Measurements from ENCODE around the gene ENAH. TPM values are rescaled to one million over a fixed set of nuclear protein-coding genes. Genes with fewer than 3 reads are reported as not detected.
"Not testable (repeated sequence)": the region's sequence is repeated elsewhere in the genome, so short reads cannot be mapped to it uniquely, and the experiment has no call there.

The ENAH gene
- polyA plus RNA-seq, 2 donors, result 6.7 to 6.9 TPM

DNA sequence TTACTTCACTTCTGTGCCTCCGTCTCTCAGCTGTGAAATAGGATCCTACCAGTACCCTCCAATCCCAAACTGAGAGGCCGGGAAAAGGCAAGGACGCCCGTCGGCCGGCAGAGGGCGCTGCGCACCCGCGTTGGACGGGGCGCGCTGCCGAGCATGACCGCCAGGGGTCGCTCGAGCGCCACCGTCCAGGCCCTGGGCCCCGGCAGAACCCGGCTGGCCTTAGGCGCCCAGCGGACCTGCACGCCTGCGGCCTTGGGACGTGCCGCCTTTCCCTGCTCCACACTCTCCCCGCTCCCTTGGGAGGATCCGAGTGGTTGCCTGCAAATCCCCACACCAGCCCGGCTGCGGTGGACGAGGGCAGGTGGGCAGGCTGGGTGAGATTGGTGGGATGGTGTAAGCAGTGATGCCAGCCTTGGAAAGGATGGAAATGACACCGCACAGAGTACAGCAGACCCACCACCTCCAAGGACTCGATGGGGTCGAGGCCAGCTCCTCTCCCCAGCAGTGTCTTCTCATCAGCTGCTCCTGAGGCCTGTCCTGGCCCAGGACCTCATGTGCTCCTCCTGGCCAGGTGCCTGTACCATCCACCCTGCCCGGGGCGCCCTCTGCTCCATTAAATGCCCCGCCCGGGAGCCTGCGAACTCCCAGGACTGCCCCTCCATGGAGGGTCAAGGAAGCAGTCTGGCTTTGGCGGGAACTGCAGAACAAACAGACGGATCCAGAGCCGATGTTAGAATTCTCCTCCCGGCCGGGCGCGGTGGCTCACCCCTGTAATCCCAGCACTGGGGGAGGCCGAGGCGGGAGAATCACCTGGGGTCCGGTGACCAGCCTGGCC is 177.7 kb downstream of the ENAH start:
- 24% methylated on average over 50 of the region's 50 CpGs for WGBS, 2 donors
- H3K4me1 ChIP-seq (ENCODE audit: control insufficient read depth in 2 of 2, insufficient read depth in 2 of 2, low read length in 1 of 2), result peaks cover 2 to 9% of the 10 kb centered on the region in 2 donors
- no peaks in the 10 kb centered on the region for H3K36me3 ChIP-seq (ENCODE audit: control insufficient read depth in 2 of 2, insufficient read depth in 2 of 2, low read length in 1 of 2)
- no peaks in the 10 kb centered on the region for H3K9me3 ChIP-seq (ENCODE audit: control insufficient read depth in 2 of 2, insufficient read depth in 1 of 2, low read depth in 1 of 2, low read length in 1 of 2)
- no peaks in the 10 kb centered on the region for H3K27me3 ChIP-seq (ENCODE audit: control insufficient read depth in 1 of 2, insufficient read depth in 2 of 2, low read length in 2 of 2)
- H3K27ac ChIP-seq (ENCODE audit: low read depth in 2 of 2, low read length in 1 of 2), result no peak overlapping the region
- no peak overlapping the region for H3K4me3 ChIP-seq (ENCODE audit: low read depth in 1 of 2, low read length in 2 of 2)

DNA sequence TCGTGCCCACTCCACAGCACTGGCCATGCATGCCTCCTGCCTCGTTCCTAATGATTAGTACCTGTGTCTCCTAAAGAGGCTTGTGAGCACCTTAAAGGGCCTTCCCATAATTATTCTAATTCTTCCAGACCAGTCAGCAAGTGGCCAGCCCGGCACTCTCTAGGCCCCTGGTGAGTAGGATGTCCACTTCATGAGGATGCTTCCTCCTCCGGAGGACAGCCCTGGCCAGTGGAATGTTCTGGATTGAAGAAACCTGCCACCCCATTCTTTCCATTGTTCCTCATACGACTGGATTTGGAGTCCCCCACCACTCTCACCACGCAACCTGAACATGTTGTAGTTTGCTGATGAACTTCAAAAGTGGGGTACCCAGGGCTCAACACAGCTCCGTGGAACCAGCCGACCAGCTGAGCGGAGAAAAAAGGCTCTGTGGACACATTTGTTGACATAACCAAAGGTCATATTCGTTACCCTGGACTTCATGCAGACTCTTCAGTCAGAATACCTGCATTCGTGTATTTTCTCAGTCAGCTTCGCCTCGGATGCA is 178.4 kb downstream of the ENAH start:
- Histone ChIP-seq H3K27me3 (ENCODE audit: control insufficient read depth in 1 of 2, insufficient read depth in 2 of 2, low read length in 2 of 2) (no peaks in the 10 kb centered on the region), H3K36me3 (ENCODE audit: control insufficient read depth in 2 of 2, insufficient read depth in 2 of 2, low read length in 1 of 2) (no peaks in the 10 kb centered on the region), H3K9me3 (ENCODE audit: control insufficient read depth in 2 of 2, insufficient read depth in 1 of 2, low read depth in 1 of 2, low read length in 1 of 2) (no peaks in the 10 kb centered on the region), H3K4me3 (ENCODE audit: low read depth in 1 of 2, low read length in 2 of 2) (no peak overlapping the region), H3K4me1 (ENCODE audit: control insufficient read depth in 2 of 2, insufficient read depth in 2 of 2, low read length in 1 of 2) (peaks cover 2 to 9% of the 10 kb centered on the region in 2 donors), H3K27ac (ENCODE audit: low read depth in 2 of 2, low read length in 1 of 2) (no peak overlapping the region)
- 43% methylated on average over 13 of the region's 13 CpGs for WGBS, 2 donors

DNA sequence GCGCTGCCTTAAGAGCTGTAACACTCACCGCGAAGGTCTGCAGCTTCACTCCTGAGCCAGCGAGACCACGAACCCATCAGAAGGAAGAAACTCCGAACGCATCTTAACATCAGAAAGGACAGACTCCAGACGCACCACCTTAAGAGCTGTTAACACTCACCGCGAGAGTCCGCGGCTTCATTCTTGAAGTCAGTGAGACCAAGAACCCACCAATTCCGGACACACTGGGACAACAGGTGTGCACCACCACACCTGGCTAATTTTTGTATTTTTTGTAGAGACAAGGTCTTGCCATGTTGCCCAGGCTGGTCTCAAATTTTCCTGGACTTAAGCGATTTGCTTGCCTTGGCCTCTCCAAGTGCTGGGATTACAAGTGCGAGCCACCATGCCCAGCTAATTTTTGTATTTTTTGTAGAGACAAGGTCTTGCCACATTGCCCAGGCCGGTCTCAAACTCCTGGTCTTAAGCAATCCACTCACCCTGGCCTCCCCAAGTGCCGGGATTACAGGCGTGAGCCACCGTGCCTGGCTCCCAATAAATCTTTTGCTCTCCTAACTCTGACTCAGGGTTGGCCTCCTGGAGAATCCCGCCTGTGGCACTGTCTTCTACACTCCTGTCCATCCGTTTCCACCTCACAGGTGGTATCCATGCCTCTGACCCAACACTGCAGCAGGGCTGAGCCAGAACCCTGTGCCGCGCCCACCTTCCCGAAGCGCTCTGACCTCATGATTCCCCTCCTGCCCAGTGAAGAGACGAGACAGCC is 179.1 kb downstream of the ENAH start:
- H3K27ac ChIP-seq (ENCODE audit: low read depth in 2 of 2, low read length in 1 of 2); H3K4me3 ChIP-seq (ENCODE audit: low read depth in 1 of 2, low read length in 2 of 2); H3K9me3 ChIP-seq (ENCODE audit: control insufficient read depth in 2 of 2, insufficient read depth in 1 of 2, low read depth in 1 of 2, low read length in 1 of 2); H3K27me3 ChIP-seq (ENCODE audit: control insufficient read depth in 1 of 2, insufficient read depth in 2 of 2, low read length in 2 of 2); H3K36me3 ChIP-seq (ENCODE audit: control insufficient read depth in 2 of 2, insufficient read depth in 2 of 2, low read length in 1 of 2); H3K4me1 ChIP-seq (ENCODE audit: control insufficient read depth in 2 of 2, insufficient read depth in 2 of 2, low read length in 1 of 2): not testable (repeated sequence)
- WGBS, 2 donors, result 92 to 93% methylated on average over 26 of the region's 26 CpGs

DNA sequence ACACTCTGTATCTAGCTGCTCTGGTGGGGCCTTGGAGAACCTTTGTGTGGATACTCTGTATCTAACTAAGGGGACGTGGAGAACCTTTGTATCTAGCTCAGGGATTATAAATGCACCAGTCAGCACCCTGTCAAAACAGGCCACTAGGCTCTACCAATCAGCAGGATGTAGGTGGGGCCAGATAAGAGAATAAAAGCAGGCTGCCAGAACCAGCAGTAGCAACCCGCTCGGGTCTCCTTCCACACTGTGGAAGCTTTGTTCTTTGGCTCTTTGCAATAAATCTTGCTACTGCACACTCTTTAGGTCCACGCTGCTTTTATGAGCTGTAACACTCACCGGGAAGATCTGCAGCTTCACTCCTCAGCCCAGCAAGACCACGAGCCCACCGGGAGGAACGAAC is 179.7 kb downstream of the ENAH start:
- H3K4me1 ChIP-seq (ENCODE audit: control insufficient read depth in 2 of 2, insufficient read depth in 2 of 2, low read length in 1 of 2); H3K4me3 ChIP-seq (ENCODE audit: low read depth in 1 of 2, low read length in 2 of 2); H3K27ac ChIP-seq (ENCODE audit: low read depth in 2 of 2, low read length in 1 of 2); H3K27me3 ChIP-seq (ENCODE audit: control insufficient read depth in 1 of 2, insufficient read depth in 2 of 2, low read length in 2 of 2); H3K36me3 ChIP-seq (ENCODE audit: control insufficient read depth in 2 of 2, insufficient read depth in 2 of 2, low read length in 1 of 2); H3K9me3 ChIP-seq (ENCODE audit: control insufficient read depth in 2 of 2, insufficient read depth in 1 of 2, low read depth in 1 of 2, low read length in 1 of 2): not testable (repeated sequence)
- 65 to 70% methylated on average over 8 of the region's 8 CpGs for WGBS, 2 donors

DNA sequence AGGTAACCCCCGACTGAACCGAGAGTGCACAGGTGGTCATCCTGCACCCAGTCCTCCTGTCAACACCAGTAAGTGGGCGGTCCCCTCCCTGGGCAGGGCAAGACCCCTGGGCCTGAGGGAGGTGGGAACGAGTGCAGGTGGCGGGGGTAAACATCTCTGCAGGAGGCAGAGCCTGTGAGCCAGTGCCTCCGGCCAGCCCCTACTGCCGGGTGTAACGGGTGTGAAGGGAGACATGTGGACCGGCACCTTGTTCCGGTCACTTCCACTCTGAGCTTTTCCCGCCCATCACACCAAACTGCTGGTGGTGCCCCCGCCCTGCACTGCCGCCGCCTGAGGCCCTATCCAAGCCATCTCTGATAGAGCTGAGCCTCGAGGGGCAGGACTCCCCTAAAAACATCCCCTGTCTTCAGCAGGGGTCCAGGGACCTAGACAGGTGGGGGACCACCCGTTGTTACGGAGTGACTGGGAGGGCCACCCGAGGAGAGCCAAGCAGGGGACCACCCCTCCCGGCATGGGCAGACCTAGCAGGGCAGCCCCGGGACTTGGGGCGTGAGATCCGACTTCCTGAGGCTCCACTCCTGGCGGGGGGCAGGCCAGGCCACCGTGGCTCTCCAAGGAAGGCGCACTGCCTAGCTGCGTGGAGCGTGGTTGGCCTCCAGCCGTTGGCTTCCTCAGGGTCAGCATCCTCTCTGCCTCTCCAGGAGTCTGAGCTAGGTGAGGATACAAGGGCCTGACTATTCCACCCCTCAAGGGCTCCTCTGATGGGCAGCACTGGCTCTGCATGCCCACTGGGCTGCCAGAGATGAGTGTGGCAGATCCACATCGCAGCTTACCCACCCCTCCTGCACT is 181.2 kb downstream of the ENAH start:
- H3K9me3 ChIP-seq (ENCODE audit: control insufficient read depth in 2 of 2, insufficient read depth in 1 of 2, low read depth in 1 of 2, low read length in 1 of 2), result no peaks in the 10 kb centered on the region
- no peak overlapping the region for H3K27ac ChIP-seq (ENCODE audit: low read depth in 2 of 2, low read length in 1 of 2)
- H3K27me3 ChIP-seq (ENCODE audit: control insufficient read depth in 1 of 2, insufficient read depth in 2 of 2, low read length in 2 of 2), result no peaks in the 10 kb centered on the region
- peaks cover 2 to 7% of the 10 kb centered on the region in 2 donors for H3K4me1 ChIP-seq (ENCODE audit: control insufficient read depth in 2 of 2, insufficient read depth in 2 of 2, low read length in 1 of 2)
- no peak overlapping the region for H3K4me3 ChIP-seq (ENCODE audit: low read depth in 1 of 2, low read length in 2 of 2)
- 82 to 84% methylated on average over 28 to 29 of the region's 29 CpGs for WGBS, 2 donors
- no peaks in the 10 kb centered on the region for H3K36me3 ChIP-seq (ENCODE audit: control insufficient read depth in 2 of 2, insufficient read depth in 2 of 2, low read length in 1 of 2)

DNA sequence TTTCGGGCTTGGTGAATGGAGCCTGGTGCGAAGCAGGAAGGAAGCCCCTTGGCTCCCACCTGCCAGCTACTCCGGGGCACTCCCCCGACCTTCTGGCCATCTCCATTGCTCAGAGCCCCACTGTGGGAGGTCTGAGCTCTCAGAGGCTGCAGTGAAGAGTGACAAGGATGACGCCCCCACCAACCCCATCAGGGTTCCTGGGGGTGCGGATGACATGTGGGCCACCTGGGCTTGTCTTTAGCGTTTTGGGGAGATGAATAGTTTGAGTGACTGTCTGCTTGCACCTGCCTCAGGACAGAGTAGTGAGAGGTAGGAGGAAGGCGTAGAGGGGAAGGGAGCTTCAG is 181.8 kb downstream of the ENAH start:
- Histone ChIP-seq H3K36me3 (ENCODE audit: control insufficient read depth in 2 of 2, insufficient read depth in 2 of 2, low read length in 1 of 2) (no peaks in the 10 kb centered on the region), H3K27me3 (ENCODE audit: control insufficient read depth in 1 of 2, insufficient read depth in 2 of 2, low read length in 2 of 2) (no peaks in the 10 kb centered on the region), H3K4me1 (ENCODE audit: control insufficient read depth in 2 of 2, insufficient read depth in 2 of 2, low read length in 1 of 2) (peaks cover 2 to 7% of the 10 kb centered on the region in 2 donors), H3K4me3 (ENCODE audit: low read depth in 1 of 2, low read length in 2 of 2) (no peak overlapping the region), H3K9me3 (ENCODE audit: control insufficient read depth in 2 of 2, insufficient read depth in 1 of 2, low read depth in 1 of 2, low read length in 1 of 2) (no peaks in the 10 kb centered on the region), H3K27ac (ENCODE audit: low read depth in 2 of 2, low read length in 1 of 2) (no peak overlapping the region)
- 71 to 74% methylated on average over 8 of the region's 8 CpGs for WGBS, 2 donors

DNA sequence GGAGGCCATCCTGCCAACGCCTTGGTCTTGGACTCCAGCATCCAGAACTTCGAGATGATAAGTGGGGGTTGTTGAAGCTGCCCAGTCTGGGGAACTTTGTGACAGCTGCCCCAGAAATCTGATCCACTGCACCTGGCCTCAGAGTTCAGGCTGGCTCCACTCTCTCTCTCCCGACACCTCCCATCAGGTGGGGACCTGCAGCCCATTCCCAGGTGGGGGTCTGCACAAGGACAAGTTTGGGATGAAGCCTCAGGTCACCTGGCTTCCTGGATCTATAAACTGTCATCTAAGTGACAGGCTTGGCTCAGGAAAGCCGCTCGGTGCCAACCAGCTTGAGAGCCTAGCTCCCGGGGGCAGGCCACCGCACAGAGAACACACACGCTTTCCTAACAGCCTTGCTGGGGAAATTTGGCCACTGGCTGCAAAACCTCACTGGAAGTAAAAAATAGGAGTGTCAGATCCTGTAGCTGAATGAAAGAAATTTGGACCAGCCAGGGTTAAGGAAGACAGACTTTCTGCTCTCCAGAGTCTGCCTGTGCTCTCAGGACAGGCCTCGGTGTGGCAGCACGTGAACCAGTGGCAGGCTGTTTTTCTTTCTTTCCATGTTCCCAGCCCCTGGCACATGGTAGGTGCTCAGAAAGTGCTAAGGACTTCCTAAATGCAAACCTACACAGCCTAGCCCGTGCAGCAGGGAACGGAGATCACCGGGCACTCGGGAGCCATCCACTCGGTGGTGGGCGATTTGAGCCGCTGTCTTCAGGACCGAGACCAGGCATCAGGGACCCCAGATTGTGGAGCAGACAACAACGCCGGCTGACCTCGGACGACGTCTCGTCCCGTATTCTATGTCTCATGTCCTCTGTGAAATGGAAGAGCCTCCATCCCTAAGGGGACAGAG is 182.5 kb downstream of the ENAH start:
- WGBS, 2 donors, result 83 to 85% methylated on average over 25 of the region's 25 CpGs
- H3K4me3 ChIP-seq (ENCODE audit: low read depth in 1 of 2, low read length in 2 of 2), result no peak overlapping the region
- H3K27ac ChIP-seq (ENCODE audit: low read depth in 2 of 2, low read length in 1 of 2), result no peak overlapping the region
- H3K36me3 ChIP-seq (ENCODE audit: control insufficient read depth in 2 of 2, insufficient read depth in 2 of 2, low read length in 1 of 2), result no peaks in the 10 kb centered on the region
- H3K4me1 ChIP-seq (ENCODE audit: control insufficient read depth in 2 of 2, insufficient read depth in 2 of 2, low read length in 1 of 2), result peaks cover 2 to 9% of the 10 kb centered on the region in 2 donors
- H3K9me3 ChIP-seq (ENCODE audit: control insufficient read depth in 2 of 2, insufficient read depth in 1 of 2, low read depth in 1 of 2, low read length in 1 of 2), result no peaks in the 10 kb centered on the region
- no peaks in the 10 kb centered on the region for H3K27me3 ChIP-seq (ENCODE audit: control insufficient read depth in 1 of 2, insufficient read depth in 2 of 2, low read length in 2 of 2)

GRCh38 chr1:225469051-225469450 is 183.9 kb downstream of the ENAH start:
- no peaks in the 10 kb centered on the region for H3K36me3 ChIP-seq (ENCODE audit: control insufficient read depth in 2 of 2, insufficient read depth in 2 of 2, low read length in 1 of 2)
- no peak overlapping the region for H3K4me3 ChIP-seq (ENCODE audit: low read depth in 1 of 2, low read length in 2 of 2)
- no peaks in the 10 kb centered on the region for H3K27me3 ChIP-seq (ENCODE audit: control insufficient read depth in 1 of 2, insufficient read depth in 2 of 2, low read length in 2 of 2)
- H3K9me3 ChIP-seq (ENCODE audit: control insufficient read depth in 2 of 2, insufficient read depth in 1 of 2, low read depth in 1 of 2, low read length in 1 of 2), result no peaks in the 10 kb centered on the region
- 87 to 92% methylated on average over 5 of the region's 5 CpGs for WGBS, 2 donors
- peaks cover 0 to 9% of the 10 kb centered on the region in 2 donors for H3K4me1 ChIP-seq (ENCODE audit: control insufficient read depth in 2 of 2, insufficient read depth in 2 of 2, low read length in 1 of 2)
- no peak overlapping the region for H3K27ac ChIP-seq (ENCODE audit: low read depth in 2 of 2, low read length in 1 of 2)

Measured in esophagus (tissue), 2 donors.